Heart left ventricle (tissue), 16 donors: Measurements from ENCODE around the gene INO80. TPM values are rescaled to one million over a fixed set of nuclear protein-coding genes. Genes with fewer than 3 reads are reported as not detected.

ENCODE experiments used
- ATAC-seq, 4 donors: fragments of 200-7000 bp; cut with Tn5 transposase; one replicate each; pipeline ENCODE4 v1.9.1; 2020 to 2022; ENCODE audit warnings: moderate library complexity in 4 of 4, mild to moderate bottlenecking in 3 of 4, moderate number of reproducible peaks in 1 of 4
- DNase-seq, 5 donors: peaks; one replicate each; pipeline ENCODE4 v3.0.0-alpha.2; 2020
- H3K27ac ChIP-seq, 12 donors: fragments of 200-600 bp; sonication (generic) in 4 of 12; one replicate each; pipeline versions ENCODE4 v1.5.0 to v1.8.0; 2016 to 2022; ENCODE audit warnings: mild to moderate bottlenecking in 2 of 12
- H3K27me3 ChIP-seq, 9 donors: fragments of 200-600 bp; sonication (generic) in 2 of 9; one replicate each; pipeline versions ENCODE4 v1.5.1 to v1.8.0; 2016 to 2022; ENCODE audit warnings: mild to moderate bottlenecking in 3 of 9
- H3K36me3 ChIP-seq, 9 donors: fragments of 200-600 bp; sonication (generic) in 2 of 9; one replicate each; pipeline versions ENCODE4 v1.5.0 to v1.8.0; 2018 to 2022; ENCODE audit warnings: mild to moderate bottlenecking in 2 of 9
- H3K4me1 ChIP-seq, 12 donors: fragments of 200-600 bp; sonication (generic) in 4 of 12; one replicate each; pipeline versions ENCODE4 v1.5.0 to v1.8.0; 2016 to 2022; ENCODE audit warnings: mild to moderate bottlenecking in 3 of 12
- H3K4me3 ChIP-seq, 12 donors: fragments of 200-600 bp; sonication (generic) in 4 of 12; one replicate each; pipeline versions ENCODE4 v1.5.0 to v1.8.0; 2017 to 2022; ENCODE audit warnings: mild to moderate bottlenecking in 9 of 12, moderate library complexity in 4 of 12
- H3K9me3 ChIP-seq, 12 donors: fragments of 200-600 bp; sonication (generic) in 4 of 12; one replicate each; pipeline versions ENCODE4 v1.5.0 to v1.8.0; 2016 to 2022; ENCODE audit warnings: mild to moderate bottlenecking in 1 of 12
- POLR2A ChIP-seq, 2 donors: fragments of 450-650 bp; IDR thresholded peaks; one replicate each; pipeline ENCODE4 v1.6.1; 2017; ENCODE audit warnings: antibody characterized with exemption in 2 of 2, mild to moderate bottlenecking in 2 of 2, moderate library complexity in 2 of 2
- WGBS, 4 donors: extraction: QIAGEN DNeasy Blood & Tissue Kit in 2 of 4; methylation state at CpG; one replicate each; pipeline versions ENCODE4 v1.1.5 to v1.1.7; 2013 to 2018; 5-methylcytosine and 5-hydroxymethylcytosine counted together
- intact Hi-C, 10 donors: fragments of 100-400 bp; cut with DNase I; formaldehyde crosslinking; loops; one replicate each; pipeline versions ENCODE4 v1.11.1 to v1.14.2; 2022
- polyA plus RNA-seq, 2 donors: library from polyadenylated mRNA; stranded (reverse); fragments of 200-250 nt; gene quantifications; one replicate each; pipeline ENCODE4 v1.2.3, GENCODE V29; 2013
- total RNA-seq, 9 donors: library from RNA; depleted of rRNA in 2 of 9; stranded (reverse); fragments of >200 nt in 2 of 9; fragmentation: NEBNext Ultra II Directional in 3 of 9; extraction: Animal tissue kit (Norgen Biotek cat#: 25700) in 3 of 9; gene quantifications; one replicate each; pipeline versions ENCODE4 v1.1.0 to v1.2.4, GENCODE V29; 2016 to 2023
- TF ChIP-seq, protein P1 (sequence below), 12 donors: fragments of 200-600 bp; sonication (generic) in 4 of 12; IDR thresholded peaks; one replicate each; pipeline versions ENCODE4 v1.5.0 to v1.8.0; 2018 to 2022; ENCODE audit warnings: antibody characterized with exemption in 12 of 12, mild to moderate bottlenecking in 5 of 12
- donor health status: ischemic (EF 13 %, LVEDD 7.1; RV severe dilation, severe dysfunction).
- donor health status: healthy with polysubstance abuse.
- donor health status: DM: no; HTN: yes; CAD: no.
- donor health status: DM: no; HTN: no; CAD: no.
- donor health status: ischemic (EF 25% LVEDD 6.9; RV normal size, moderate dysfunction).
- donor health status: ischemic (EF 25% LVEDD 5.7; RV mildly dilated, moderate dysfunction).
- donor health status: healthy.
- donor health status: DM: yes; HTN: yes; CAD: no.
- donor health status: ischemic (EF 35%, LVEDD 5.7; RV mildly dilated, moderate dysfunction).
- donor health status: nonischemic (EF 11% LVEDD 7.7; RV severe dilation, severe dysfunction).
- donor health status: DM: yes; HTN: yes; CAD: no.
- donor health status: PGD.
- donor health status: ischemic (EF 29% LVEDD 5.4; RV normal size, mild dysfunction).
- donor health status: nonischemic (EF 23%, LVEDD 6.1; RV moderate dilation, normal function).

The INO80 gene
- total and polyA plus RNA-seq, 11 donors: 4.7 to 20.9 (median 12.6) TPM

DNA sequence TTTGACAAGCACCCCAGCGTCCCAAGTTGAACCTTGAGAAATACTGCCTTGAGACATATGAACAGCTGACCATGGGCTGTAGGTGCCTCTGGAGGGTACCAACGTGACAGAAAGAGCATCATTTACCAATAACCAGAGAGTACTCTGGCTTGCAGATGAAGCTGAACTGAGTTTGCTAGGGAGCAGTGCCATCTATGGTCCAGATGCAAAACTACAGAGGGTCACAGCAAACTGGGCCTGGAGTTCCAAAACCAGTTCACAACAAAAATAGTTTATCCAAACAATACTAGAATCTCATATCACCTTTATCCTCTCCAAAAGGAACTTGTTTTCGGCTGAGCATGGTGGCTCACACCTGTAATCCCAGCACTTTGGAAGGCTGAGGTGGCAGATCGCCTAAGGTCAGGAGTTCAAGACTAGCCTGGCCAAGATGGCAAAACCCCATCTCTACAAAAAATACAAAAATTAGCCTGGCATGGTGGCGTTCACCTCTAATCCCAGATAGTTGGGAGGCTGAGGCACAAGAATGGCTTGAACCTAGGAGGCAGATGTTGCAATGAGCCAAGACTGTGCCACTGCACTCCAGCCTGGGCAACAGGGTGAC is 93.5 kb downstream of the INO80 start:
- Histone ChIP-seq H3K36me3 (peaks cover 0 to 75% (median 45%) of the 10 kb centered on the region in 9 donors), H3K9me3 (no peaks in the 10 kb centered on the region), H3K4me1 (peaks cover 0 to 48% (median 20%) of the 10 kb centered on the region in 12 donors), H3K27me3 (no peaks in the 10 kb centered on the region), H3K27ac (no peak overlapping the region), H3K4me3 (no peak overlapping the region)
- 56 to 64% (median 58%) methylated on average over 5 of the region's 5 CpGs for WGBS, 4 donors
- TF ChIP-seq, protein P1, sequence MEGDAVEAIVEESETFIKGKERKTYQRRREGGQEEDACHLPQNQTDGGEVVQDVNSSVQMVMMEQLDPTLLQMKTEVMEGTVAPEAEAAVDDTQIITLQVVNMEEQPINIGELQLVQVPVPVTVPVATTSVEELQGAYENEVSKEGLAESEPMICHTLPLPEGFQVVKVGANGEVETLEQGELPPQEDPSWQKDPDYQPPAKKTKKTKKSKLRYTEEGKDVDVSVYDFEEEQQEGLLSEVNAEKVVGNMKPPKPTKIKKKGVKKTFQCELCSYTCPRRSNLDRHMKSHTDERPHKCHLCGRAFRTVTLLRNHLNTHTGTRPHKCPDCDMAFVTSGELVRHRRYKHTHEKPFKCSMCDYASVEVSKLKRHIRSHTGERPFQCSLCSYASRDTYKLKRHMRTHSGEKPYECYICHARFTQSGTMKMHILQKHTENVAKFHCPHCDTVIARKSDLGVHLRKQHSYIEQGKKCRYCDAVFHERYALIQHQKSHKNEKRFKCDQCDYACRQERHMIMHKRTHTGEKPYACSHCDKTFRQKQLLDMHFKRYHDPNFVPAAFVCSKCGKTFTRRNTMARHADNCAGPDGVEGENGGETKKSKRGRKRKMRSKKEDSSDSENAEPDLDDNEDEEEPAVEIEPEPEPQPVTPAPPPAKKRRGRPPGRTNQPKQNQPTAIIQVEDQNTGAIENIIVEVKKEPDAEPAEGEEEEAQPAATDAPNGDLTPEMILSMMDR (IDR thresholded peaks at IDR 0.05): peak; percentile 46 to 82 (median 70)
- TF ChIP-seq POLR2A (IDR thresholded peaks at IDR 0.05): no peak
- ATAC-seq (peak in 3 of 4 donors; percentile 57 to 78 (median 77)), DNase-seq (peak in 2 of 5 donors; percentile 22 to 36)
- intact Hi-C loops: loop anchor here in 4 of 10 donors (1.0 to 10.0 kb wide), 7 partner anchors 95 to 165 kb away; partner anchors contain the start of gene DLL4 (in 1 of the 4)

DNA sequence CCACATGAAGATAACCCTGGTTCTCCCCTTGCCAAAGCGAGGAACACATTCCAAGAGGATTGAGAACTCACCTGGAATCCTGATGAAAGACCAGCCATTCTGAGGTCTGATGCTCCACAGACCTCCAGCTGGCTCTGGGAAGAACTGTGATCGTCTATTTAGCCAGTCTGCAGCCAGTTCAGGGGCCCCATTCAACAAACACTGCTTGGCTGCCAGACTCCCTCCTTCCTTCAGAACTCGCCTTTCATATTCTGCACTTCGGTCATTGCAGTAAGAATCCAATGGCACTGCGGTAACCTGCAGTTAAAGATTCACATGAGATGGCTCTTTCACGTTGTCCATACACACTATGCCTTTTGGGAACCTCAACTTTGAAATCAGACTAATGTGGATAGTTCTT is 95.3 kb downstream of the INO80 start:
- no peak overlapping the region for H3K4me3 ChIP-seq
- WGBS, 4 donors: 75 to 87% (median 84%) methylated on average over 6 of the region's 6 CpGs
- ATAC-seq: no peak
- peaks cover 0 to 56% (median 27%) of the 10 kb centered on the region in 12 donors for H3K4me1 ChIP-seq
- no peaks in the 10 kb centered on the region for H3K9me3 ChIP-seq
- TF ChIP-seq, protein P1 (IDR thresholded peaks at IDR 0.05): no peak
- no peak for TF ChIP-seq POLR2A (IDR thresholded peaks at IDR 0.05)
- intact Hi-C loops: loop anchor here in 4 of 10 donors (2.0 to 10.0 kb wide), 6 partner anchors 80 to 166 kb away; partner anchors contain the start of gene DLL4 (in 1 of the 4)
- DNase-seq: no peak
- no peaks in the 10 kb centered on the region for H3K27me3 ChIP-seq
- H3K27ac ChIP-seq: peak overlapping the region in 5 of 12 donors; percentile 29 to 76 (median 59)
- H3K36me3 ChIP-seq: peaks cover 0 to 71% (median 41%) of the 10 kb centered on the region in 9 donors

DNA sequence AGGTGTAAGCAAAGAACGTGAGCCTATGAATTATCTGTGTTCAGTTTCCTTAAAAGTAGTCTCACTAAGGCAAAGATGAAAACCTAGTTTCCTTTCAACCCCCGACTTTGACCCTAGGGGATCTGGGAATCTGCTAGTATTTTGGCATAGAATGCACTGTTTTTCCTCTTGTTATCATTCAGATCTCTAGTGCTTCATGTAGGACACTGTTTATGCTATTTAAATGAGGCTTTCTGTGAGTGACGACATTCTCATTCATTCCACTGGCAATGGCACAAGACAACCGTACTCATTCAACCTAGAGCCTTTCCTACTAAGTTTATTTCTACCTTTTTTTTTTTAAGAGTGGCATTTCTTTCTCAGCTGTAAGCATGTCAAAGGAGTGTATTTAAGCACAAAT is 95.8 kb downstream of the INO80 start:
- H3K27ac ChIP-seq: peak overlapping the region in 9 of 12 donors; percentile 5 to 76 (median 52)
- H3K9me3 ChIP-seq: no peaks in the 10 kb centered on the region
- H3K27me3 ChIP-seq: no peaks in the 10 kb centered on the region
- WGBS, 4 donors: 45 to 50% (median 47%) methylated on average over 4 of the region's 4 CpGs
- peaks cover 0 to 71% (median 41%) of the 10 kb centered on the region in 9 donors for H3K36me3 ChIP-seq
- no peak for TF ChIP-seq POLR2A (IDR thresholded peaks at IDR 0.05)
- TF ChIP-seq, protein P1 (IDR thresholded peaks at IDR 0.05): no peak
- intact Hi-C loops: loop anchor here in 4 of 10 donors (2.0 to 10.0 kb wide), 6 partner anchors 80 to 167 kb away; partner anchors contain the start of gene DLL4 (in 1 of the 4)
- DNase-seq (no peak), ATAC-seq (peak in 1 of 4 donors; percentile 12)
- H3K4me1 ChIP-seq: peaks cover 0 to 56% (median 27%) of the 10 kb centered on the region in 12 donors
- H3K4me3 ChIP-seq: no peak overlapping the region

DNA sequence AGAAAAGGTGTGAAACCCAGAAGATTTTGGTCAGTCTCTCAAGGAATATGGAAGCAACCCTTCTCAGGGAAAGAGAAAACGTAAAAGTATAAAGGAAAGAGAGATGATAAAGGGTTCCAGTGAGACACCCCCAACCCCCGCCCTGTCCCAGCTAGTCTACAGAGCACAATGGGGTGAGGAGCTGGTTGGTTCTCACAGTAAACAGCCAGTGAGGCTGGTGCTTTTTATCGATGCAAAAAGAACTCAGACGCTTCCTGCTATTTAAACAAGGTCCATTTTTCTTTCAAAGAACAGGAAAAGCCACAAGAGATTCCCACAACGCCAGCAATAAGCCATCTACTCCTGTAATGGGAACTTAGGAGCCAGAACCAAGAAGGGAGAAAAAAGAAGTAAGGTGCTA is 96.9 kb downstream of the INO80 start:
- Histone ChIP-seq H3K9me3 (no peaks in the 10 kb centered on the region), H3K4me1 (peaks cover 0 to 49% (median 22%) of the 10 kb centered on the region in 12 donors), H3K4me3 (no peak overlapping the region), H3K36me3 (peaks cover 0 to 74% (median 50%) of the 10 kb centered on the region in 9 donors), H3K27me3 (no peaks in the 10 kb centered on the region), H3K27ac (peak overlapping the region; percentile 5 to 76 (median 54))
- DNase-seq (peak in 1 of 5 donors; percentile 24), ATAC-seq (peak in 2 of 4 donors; percentile 50 to 69)
- intact Hi-C loops: loop anchor here (2.0 to 10.0 kb wide), 6 partner anchors 42 to 114 kb away; no protein-coding TSS in a partner anchor
- WGBS, 4 donors: 45 to 60% (median 49%) methylated on average over 5 of the region's 5 CpGs
- TF ChIP-seq, protein P1 (IDR thresholded peaks at IDR 0.05): no peak
- TF ChIP-seq POLR2A (IDR thresholded peaks at IDR 0.05): no peak
